Measurements from ENCODE around the gene GLI2.

DNA sequence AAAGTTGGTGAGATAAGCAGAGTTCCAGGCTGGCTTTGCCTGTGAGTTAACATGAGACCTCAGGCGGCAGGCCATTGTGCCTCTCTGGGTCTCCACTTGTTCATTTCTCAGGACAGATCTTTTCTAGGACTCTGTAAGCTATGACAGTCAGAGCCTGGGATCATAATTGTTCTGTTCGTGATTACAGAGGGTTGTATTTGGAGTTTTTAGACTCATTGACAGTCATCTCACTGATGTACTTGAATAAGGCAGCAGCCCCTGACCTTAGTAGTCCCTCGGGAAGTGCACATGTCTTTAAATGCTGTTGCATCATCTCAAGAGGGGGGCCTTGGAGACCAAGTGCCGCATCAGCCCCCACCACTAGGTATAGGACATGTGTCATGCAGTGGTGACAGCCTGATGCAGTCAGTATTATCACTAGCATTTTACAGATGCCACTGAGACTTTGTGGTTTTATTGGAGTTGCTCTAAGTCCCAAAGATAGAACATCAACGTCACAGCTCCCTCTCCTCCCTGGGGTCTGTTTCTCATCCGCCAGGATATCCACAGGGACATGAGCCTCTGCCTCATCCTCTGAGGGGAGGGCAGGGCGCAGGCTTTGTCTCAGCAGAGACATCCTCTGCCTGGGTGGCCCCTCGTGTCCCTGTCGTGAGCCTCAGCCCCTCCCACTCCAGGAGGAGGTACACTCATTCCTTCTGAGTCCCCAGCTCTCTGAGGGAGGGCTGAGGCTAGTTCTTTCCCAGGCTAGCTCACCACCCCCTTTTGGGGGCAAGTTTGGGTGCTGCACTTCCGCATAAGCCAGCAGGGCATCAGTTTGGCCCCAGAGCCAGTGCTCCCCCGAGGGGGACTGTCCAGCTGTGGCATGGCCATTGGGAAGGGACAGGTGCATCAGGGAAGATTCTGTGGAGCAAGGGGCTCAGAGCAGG lies 14.1 kb downstream of the GLI2 start:
- no peak for TF ChIP-seq EZH2 (IDR thresholded peaks at IDR 0.05)
- TF ChIP-seq POLR2AphosphoS5 (IDR thresholded peaks at IDR 0.05; ENCODE audit: borderline replicate concordance, low read depth, low read length): no peak
- TF ChIP-seq FOXP2 (optimal IDR thresholded peaks at IDR 0.05; ENCODE audit: control extremely low read depth, extremely low read length, insufficient read depth): no peak
